ENCODE data around the gene SLC30A5.

DNA sequence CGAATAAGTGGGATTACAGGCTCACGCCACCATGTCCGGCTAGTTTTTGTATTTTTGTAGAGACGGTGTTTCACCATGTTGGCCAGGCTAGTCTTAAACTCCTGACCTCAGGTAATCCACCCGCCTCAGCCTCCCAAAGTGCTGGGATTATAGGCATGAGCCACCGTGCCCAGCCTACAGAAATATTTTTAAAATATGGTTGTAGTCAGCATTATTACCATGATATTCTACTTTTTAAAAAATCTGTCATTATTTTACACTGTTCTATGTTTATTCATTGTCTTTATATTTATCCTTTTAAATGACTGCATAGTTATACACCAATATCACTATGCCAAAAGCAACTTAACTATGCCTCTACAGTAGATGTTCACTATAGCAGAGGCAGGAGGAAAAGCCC lies 41.6 kb upstream of the SLC30A5 start:
- TF ChIP-seq, protein P1, sequence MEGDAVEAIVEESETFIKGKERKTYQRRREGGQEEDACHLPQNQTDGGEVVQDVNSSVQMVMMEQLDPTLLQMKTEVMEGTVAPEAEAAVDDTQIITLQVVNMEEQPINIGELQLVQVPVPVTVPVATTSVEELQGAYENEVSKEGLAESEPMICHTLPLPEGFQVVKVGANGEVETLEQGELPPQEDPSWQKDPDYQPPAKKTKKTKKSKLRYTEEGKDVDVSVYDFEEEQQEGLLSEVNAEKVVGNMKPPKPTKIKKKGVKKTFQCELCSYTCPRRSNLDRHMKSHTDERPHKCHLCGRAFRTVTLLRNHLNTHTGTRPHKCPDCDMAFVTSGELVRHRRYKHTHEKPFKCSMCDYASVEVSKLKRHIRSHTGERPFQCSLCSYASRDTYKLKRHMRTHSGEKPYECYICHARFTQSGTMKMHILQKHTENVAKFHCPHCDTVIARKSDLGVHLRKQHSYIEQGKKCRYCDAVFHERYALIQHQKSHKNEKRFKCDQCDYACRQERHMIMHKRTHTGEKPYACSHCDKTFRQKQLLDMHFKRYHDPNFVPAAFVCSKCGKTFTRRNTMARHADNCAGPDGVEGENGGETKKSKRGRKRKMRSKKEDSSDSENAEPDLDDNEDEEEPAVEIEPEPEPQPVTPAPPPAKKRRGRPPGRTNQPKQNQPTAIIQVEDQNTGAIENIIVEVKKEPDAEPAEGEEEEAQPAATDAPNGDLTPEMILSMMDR (conservative IDR thresholded peaks at IDR 0.05; ENCODE audit: low read depth, low read length): no peak
- TF ChIP-seq EZH2 (IDR thresholded peaks at IDR 0.05; ENCODE audit: low read length, unreplicated experiment): no peak
- no peak for TF ChIP-seq EZH2phosphoT487 (IDR thresholded peaks at IDR 0.05; ENCODE audit: borderline replicate concordance, low read length)
